Breast epithelium (tissue), 3 donors: Measurements from ENCODE around the gene FCER2.

Experiments used
- CTCF ChIP-seq, 3 donors: fragments of 450-650 bp; IDR thresholded peaks; one replicate each; pipeline ENCODE4 v1.5.1; 2016 to 2017; ENCODE audit warnings: antibody characterized with exemption in 3 of 3, mild to moderate bottlenecking in 3 of 3, moderate library complexity in 3 of 3
- POLR2A ChIP-seq: fragments of 450-650 bp; IDR thresholded peaks from one replicate; pipeline ENCODE4 v1.6.1; 2016; ENCODE audit warnings: antibody characterized with exemption, mild to moderate bottlenecking, moderate library complexity
- POLR2AphosphoS5 ChIP-seq, 3 donors: sonication (generic); formaldehyde crosslinking; IDR thresholded peaks; one replicate each; pipeline ENCODE4 v1.6.1; 2017; ENCODE audit warnings: antibody characterized with exemption in 3 of 3

GRCh38 chr19:7736148-7736547, 34.2 kb upstream of the FCER2 start:
- TF ChIP-seq CTCF (IDR thresholded peaks at IDR 0.05) (no peak), POLR2A (no peak), POLR2AphosphoS5 (IDR thresholded peaks at IDR 0.05) (no peak)
